Measurements from ENCODE around the gene CDHR2.

GRCh38 chr5:176577312-176578176 lies 28.4 kb downstream of the CDHR2 start:
- TF ChIP-seq EZH2 (IDR thresholded peaks at IDR 0.05; ENCODE audit: insufficient read depth, poor library complexity, severe bottlenecking) (no peak), EZH2phosphoT487 (IDR thresholded peaks at IDR 0.05; ENCODE audit: insufficient read depth, low read depth) (no peak)
